HT1080 (cell line): Measurements from ENCODE around the gene LMO1. TPM values are rescaled to one million over a fixed set of nuclear protein-coding genes. Genes with fewer than 3 reads are reported as not detected.

Experiments used
- DNase-seq: peaks from one replicate; pipeline ENCODE4 v3.0.0-alpha.2; 2015; ENCODE audit warnings: low read depth
- total RNA-seq: library from RNA; depleted of rRNA; stranded (reverse); fragments of >200 nt; shearing (Covaris generic); gene quantifications from 2 replicates; pipeline ENCODE4 v1.2.3, GENCODE V29; 2014

The LMO1 gene
- total RNA-seq, 1 experiment from 2014 or later: 0.18 TPM

DNA sequence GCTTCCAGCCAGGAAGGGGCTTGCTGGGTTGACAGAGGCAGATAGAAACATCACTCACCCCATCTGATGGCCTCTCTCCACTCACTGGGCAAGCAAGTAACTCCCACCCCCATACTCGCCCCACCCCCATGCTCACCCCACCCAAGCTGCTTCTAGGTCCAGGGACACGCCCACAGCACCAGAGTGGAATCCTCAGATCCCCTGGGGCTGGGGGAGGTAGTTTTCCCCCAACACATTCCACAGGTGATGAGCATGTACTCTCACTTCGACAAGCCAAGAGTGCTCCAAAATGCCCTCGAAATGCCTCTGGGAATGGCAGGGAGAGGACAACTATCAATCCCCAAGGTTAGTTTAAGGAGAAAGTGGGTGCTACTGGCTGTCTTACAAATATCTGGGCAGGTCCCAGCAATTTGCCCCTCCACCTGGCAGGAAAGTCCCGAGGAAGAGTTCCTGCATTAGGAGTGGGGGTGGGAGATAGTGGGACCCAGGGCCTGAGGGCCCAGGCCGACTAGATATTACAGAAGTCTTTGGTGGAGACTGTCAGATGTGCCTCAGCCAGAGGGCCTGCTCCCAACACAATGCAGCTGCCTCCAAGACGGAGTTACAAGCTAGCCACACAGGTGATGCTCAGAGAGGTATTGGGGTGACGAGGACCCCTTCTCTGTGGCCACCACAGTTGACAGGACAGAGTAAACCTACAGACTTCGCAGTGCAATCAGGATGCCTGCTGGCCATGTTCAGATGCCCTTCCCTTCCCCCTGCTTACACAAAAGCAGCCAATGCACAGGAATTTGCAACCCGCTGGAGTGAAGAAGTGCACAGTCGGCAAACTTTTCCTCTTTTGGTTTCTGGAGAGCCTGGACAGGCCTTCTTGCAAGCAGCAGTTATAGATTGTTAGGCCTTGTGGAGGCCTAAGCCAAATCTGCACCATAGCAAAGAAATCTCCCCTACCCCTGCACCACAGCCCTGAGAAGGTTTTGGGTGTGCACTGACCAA lies 2.9 kb upstream of the LMO1 start:
- no peak for DNase-seq

DNA sequence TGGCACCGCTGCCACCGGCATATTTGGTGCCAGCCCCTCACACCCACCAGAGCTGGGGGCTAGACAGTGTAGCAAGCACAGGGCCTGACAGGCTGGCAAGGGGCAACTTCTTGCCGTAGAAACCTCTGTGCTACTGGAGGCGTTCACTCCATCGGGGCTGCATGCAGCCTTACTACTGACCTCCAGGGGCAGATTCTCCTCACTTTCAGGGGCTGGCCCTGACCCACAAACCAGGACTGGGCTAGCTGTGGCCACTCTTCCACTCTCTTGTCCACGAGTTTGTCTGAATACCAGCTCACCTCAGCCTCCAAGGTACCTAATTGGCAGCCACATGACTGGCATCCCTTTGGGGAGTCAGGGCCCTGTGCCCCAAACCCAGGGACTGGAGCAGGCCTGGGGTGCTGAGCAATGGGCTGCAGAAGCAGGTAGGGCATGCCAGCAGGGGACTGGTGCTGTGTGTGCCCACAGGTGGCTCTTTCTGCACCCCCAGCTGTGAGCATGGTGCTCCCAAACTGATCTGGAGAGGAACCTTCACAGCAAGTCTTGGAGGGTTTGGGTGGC lies 2.1 kb upstream of the LMO1 start:
- DNase-seq: no peak

DNA sequence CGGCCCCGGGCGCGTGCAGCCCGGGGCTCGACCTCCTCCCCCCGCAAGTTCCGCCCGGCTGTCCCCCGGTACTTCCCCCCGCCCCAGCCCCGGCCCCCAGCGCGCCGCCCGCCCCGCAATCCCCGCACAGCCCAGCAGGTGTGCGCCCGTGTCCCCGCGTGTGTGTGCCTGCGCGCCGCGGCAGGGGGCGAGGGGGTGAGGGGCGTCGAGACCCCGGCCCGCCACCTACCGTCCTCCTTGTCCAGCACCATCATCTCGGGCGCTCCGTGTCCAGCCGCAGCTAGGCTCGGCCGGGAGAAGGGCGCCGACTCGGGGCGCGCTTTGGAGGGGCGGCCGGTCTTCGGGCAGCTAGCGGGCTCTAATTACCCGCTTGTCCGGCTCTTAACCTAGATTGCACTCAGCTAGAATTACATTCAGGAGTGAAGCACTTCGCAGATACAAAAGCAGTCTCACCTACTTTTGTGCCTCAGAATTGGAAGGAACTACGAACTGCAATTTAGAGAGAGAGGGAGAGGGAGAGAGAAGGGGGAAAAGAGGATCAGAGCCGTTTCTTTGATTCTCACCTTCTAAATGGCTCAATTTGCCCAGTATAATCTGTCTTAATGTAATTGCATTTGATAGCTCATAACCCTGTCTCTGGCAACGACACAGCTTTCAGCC lies 439 bp downstream of the LMO1 start:
- DNase-seq: no peak

DNA sequence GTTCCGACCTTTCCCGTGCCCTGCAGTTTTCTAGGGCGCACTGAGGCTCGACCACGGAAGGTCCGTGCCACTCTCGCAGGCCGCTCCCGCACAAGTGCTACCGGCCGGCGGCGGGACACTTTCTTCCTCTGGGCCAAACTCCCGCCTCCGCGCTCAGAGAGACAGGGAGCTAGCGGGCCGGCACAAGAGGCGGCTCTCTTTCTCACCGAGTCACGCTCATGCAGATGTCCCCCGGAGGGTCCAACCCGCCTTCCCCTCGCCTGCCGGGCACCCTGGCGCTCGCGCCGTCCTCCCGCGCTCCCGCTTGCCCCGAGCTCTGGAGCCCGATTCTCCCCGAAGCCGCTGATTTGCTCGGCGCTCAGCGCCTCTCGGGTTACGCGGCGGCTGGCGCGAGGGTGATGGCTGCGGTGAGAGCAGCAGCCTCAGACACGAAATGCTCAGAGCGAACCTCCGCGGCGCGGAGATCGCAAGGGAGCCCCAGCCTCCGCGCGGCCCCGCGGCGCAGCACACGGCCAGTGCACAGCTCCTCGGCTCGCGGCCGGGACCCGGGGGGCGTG lies 1.0 kb downstream of the LMO1 start:
- DNase-seq: no peak

DNA sequence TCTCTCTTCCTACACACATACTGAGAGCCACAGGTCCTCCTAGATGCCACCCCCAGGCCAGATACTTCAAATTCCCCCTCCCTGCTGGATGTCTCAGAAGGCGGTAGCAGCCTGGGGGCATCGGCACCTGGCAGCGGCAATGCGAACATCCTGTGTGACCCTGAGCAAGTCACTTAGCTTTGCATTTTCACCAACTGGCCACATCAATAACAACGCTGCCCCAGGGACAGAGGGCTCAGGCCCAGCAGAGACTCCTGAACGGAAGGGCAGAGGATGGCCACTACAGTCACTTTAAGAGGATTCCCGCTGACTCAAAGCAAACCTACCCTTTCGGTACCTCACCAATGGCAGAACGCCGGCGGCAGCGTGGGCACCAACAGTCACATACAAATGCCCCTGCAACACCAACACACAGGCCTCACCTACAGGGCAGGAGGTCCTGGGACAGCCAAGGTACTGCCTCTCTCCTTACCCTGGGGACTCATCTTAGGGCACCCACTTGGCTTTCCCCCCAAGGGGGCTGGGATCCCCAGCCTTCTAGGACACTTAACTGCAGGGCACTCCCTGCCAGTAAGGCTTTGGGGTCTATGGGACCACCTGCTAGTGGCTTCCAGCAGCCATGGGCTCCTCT lies 1.6 kb downstream of the LMO1 start:
- DNase-seq: no peak

DNA sequence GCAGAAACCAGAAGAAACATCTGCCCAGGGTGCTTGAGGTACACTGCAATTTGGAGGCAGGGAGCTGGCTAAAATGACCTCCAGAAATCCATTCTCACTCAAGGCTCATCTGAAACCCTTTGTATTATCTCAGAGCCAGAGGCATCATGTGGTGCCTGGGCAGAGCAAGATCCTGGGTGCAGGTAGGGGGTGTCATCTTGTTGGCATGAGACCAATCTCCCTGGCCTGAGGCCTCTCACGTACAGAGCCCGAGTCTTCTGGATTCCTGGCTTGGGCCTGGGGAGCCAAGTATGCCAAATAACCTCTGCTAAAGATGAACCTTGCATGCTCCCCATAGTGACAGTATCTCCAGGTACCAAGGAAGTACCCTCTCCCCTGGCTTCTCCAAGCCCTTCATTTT lies 2.4 kb downstream of the LMO1 start:
- no peak for DNase-seq

DNA sequence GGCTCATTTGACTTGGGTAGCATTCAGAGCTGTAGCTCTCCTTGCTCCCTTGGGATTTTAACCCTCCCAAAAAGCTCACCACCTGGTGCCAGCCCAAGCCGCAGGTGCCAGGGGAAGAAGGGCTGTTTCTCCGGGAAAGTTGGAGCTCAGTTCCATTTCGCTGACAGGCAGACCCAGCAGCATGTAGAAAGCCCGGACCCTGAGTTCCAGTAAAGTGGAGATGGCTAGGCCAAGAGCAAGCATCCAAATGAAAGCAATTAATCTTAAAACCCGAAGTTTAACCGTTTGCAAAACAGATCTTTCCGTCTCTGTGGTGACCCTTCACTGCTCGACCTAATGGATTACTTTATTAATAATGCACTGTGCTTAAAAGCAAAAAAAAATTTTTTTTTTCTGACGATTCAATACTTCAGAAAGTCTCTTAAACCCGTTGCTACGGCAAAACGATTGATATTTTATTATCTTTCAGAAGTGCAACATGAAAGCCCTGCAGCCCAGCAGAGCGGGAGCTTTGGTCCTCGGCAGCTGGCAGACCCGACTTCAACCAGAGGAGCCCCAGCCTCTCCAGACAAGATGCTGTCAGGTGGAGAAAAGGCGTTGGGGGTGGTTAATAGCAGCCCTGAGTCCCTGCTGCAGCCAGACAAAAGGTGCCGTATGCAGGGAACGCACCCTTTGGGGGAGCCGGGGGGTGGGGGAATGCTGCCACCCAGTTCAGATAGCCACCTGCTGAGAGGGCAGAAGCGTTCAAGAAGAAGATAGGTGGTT lies 3.3 kb downstream of the LMO1 start:
- DNase-seq: no peak

DNA sequence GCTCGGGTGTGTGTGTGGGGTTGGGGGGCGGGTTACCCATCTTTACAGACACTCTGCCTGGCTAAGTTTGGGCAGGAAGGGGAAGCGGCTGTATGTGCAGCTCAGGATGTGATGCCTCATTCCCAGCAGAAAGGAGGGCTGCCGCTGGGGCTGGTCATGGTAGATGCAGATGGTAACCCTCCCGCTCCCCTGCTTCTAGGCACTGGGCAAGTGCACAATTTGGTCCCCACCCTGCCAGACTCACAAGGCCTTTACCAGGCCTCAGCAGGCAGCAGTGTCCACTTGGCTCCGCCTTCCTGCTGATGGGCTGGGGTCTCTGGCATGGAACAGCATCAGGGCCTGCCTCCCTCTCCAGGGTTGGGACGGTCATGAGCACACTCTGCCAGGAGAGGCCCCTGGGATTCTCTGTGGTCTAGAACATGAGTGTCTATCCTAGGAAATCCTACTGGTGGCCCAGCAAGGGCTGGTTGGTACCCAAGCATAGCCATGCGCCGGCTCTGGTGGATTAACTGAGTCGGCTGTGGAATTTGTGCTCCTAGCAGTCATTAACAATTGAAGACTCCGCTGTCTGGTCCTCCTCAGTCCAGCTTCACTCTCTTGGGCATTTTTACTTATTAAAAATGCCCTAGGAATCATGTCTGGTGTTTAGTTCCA lies 4.2 kb downstream of the LMO1 start:
- DNase-seq: no peak

DNA sequence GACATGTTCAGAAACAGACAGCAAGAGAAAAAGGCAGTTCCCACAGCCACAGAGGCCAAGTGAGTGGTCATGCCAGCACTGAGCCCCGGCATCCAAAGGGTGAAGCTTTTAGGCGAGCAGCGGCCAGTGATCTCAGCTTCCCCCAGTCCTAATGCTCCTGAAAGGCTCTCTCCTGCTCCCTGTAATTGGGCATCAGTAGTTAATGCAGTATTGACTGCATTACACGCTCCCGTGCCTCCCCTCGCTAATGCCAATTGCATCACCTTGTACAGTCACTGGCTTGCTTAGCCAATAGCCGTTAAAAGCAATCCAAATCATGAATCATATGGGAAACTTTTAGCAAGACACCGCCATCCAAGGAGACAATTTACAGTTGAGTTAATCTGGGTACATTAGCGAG lies 4.9 kb downstream of the LMO1 start:
- DNase-seq: peak; percentile 49

DNA sequence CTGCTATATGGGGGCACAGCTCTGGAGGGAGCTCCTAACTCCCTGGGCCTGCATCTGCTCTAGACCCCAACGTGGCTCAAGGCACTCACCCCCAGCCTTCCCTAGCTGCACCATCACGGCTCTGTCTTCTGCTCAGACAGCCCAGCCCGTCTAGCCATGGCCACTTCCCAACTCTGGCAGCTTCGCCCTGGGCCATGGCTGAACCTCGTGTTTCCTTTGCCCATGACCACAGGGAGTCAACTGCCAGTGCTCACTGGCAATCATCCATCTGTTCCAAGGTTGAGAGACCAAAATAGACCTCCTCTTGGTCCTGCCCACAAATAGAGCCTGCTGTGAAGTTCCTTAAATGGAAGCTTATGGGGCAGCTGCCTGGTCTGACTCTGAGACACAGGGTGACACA lies 5.4 kb downstream of the LMO1 start:
- DNase-seq: no peak

DNA sequence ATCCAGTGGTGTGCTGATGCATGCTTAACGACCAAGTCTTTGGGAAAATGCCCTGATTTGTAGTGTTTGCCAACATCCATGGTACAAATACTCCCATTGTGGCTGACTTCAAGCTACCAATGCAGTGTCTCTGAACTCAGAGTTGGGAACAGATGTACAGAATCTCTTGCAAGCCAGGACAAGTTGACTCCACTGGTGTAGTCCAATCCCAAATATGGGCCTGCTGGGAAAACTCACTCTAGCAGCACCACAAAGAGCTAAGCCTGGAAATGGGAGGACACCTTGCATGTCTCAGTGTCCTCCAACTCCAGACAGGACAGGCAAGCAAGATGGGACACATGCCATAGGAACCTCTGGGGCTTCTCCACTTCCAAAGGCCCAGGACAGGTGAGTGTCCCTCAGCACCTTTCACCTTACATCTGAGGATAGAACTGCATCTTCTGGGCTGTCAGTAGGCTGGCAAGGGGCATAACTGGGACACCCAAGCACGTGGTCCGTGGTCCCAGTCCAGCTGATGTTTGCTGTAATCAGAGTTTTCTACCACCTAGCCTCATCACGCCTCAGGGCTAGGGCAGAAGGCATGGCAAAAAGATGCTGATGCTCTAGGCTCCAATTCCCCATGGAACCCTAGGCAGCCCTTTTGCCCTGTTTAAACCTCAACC lies 6.5 kb downstream of the LMO1 start:
- DNase-seq: no peak

DNA sequence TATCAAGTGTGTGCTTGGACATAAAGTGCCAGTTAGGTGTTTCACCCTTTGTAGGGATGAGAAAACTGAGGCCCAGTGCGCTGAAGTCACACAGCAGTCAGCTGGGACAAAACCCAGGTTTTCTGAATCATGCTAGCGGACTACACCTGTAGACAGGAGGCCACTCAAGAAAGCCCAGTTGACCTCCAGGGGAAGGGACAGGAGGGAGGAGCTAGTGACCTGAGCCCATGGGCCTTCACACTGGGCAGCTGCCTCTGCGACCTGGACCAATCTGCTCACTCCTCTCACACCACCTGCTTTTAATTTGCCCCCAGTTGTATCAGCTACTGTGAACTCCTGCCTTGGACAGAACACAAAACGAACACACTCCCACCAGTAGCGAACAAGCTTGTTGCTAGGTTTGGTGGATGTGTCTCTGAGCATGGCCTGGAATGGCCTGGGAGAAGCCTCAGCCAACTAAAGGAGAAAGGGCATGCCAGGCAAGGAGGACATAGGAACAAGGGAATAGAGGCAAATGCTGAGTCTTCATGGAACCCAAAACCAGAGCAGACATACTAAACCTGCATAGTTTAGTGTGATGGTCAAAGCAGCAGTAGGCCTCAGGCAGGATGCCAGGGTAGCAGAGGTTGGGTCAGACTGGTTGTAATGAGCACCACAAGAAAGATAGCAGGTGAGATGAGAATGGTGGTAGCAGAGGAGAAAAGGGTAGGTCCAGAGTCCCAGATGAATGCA lies 7.2 kb downstream of the LMO1 start:
- DNase-seq: no peak

DNA sequence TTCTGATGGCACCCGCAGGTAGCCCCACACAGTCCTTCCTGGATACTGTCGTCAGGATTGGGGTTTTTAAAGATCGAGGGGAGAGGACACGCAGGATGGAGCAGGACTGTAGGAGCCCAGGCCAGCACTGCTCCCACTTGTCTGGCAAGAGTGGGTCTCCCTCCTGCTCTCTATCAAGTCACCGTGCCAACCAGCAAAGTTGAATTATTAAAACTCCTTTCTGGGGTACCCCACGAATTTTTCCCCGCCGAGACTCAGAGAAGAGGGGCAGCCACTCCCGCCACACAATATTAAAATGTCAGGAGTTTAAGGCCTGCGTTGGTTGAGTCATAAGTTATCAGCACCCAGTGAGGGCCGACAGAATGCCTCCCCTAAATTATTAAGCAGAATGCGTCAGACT lies 10.1 kb downstream of the LMO1 start:
- no peak for DNase-seq

DNA sequence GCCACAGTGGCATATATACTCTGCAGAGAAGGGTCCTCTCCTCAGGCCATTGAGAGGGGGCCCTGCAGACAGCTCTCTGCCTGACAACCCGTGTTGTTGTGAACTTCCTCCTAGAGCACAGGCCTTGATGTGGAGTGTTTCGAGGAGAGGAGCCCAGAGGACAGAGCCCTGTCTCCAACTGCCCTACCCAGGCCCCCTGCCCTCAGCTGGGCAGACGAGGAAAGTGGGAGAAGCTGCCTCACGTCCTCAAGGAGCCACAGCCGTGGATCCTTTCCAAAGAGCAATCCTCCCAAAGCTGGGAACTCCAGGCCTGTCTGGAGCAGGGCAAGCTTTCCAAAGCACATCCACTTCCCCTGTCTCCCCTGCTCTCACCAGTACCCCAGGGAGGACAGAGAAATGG lies 10.7 kb downstream of the LMO1 start:
- no peak for DNase-seq

DNA sequence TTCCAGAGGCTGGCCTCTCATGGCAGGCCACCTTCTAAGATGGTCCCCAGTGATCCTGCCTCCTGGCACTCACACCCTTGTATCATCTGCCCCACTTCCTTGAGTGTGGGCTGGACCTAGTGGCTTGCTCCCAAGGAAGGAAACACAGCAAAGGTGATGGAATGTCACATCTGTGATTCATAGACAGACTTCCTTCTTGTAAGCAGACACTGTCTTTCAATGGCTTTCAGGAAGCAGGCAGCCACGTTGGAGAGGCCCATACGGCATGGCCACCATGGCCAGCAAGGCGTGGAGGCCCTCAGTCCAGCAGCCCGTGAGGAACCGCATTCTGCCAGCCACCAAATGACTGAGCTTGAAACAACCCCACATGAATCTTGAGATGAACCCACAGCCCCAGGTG lies 11.3 kb downstream of the LMO1 start:
- peak; percentile 42 for DNase-seq

DNA sequence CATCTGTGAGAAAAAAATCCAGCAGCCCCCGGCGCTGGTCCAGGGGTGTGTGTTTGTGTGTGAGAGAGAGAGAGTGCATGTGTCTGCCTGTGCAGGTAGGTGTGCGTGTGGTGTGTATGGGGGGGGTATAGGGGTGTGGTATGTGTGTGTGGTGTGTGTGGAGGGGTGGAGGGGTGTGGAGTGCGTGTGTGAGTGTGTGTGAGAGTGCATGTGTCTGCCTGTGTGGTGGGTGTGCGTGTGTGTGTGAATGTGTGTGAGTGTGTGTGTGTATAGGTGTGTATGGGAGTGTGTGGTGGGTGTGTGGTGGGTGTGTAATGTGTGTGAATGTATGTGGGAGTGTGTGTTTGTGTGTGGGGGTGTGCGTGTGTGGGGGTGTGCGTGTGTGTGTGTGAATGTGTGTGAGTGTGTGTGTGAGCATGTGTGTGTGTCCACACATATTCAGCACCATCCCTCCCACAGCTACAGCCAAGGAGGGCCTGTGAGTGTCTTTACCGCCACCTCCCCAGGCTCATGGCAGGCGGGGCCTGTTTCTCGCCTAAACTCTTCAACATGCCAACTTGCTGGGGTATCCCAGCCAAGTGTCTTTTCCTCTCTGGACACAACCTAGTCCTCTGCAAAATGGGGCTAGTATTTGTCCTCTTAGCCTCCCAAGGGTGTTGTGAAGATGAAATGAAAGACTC lies 11.9 kb downstream of the LMO1 start:
- no peak for DNase-seq

DNA sequence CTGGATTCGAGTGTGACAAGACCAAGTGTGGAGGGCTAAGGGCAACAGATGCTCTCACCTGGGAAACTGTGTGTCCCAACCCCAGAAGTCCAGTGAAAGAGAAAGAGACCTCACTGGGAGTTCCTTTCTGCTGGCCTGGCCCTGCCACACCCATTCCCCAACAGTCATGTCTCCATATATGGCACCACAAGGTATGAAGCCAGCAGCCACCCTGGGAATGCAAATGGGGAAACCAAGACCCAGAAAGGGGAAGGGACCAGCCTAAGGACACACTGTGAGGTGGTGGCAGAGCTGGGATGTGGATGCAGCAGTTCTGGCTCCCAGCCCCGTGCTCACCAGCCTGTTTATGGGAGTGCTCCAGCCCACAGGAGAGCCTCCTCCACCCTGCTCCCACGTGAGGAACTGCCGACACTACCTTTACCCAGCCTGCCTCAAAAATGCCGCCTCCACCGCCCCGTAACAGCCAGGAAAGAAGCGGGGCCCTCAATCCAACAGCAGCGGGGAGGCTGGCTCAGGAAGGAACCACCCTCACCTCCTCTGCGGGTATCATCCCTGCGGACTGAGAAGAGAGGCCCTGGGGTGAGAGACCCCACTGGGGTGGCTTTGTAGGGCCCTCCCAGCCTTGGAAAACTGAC lies 12.6 kb downstream of the LMO1 start:
- no peak for DNase-seq

DNA sequence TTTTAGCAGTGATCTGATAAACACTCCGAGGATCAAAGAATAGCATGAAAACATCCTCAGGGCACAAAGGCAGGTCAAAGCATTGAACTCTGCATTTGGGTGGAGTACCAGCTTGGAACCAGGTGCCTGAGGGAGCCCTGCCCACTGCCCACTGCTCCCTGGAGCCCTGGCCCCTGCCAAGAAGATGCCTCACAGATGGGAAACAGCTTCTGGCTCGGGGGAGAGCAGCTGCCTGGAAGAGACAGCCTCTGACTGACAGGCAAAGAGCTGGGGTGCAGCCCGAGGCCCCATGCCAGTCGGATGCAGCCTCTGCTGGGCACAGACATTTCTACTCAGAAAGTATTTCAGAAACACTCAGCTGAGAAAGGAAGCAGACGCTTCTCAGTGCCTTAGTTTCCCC lies 13.2 kb downstream of the LMO1 start:
- DNase-seq: no peak
